Stimulated activated naive CD8-positive, alpha-beta T cell treated with anti-CD3 and anti-CD28 coated beads, Interleukin-15, amount 100 ng/mL, for 72 hours (primary cell): Measurements from ENCODE around the gene ORC2.

ENCODE experiments used
- ATAC-seq: fragments of 150-1000 bp; cut with Tn5 transposase; 2 replicates; pipeline ENCODE4 v1.10.0; 2021; ENCODE audit warnings: mild to moderate bottlenecking, moderate library complexity
- DNase-seq, 2 donors: peaks; one replicate each; pipeline ENCODE4 v3.0.0; 2021 to 2022
- H3K27ac Mint-ChIP-seq, 2 donors: one replicate each; pipeline ENCODE4 v1.8.0; 2022; ENCODE audit warnings: mild to moderate bottlenecking in 2 of 2, mixed read lengths in 2 of 2, moderate library complexity in 2 of 2
- H3K27me3 Mint-ChIP-seq: one replicate; pipeline ENCODE4 v1.8.0; 2022; ENCODE audit warnings: mixed read lengths
- H3K4me1 Mint-ChIP-seq: one replicate; pipeline ENCODE4 v1.8.0; 2022; ENCODE audit warnings: mild to moderate bottlenecking, mixed read lengths
- H3K4me3 Mint-ChIP-seq, 2 donors: one replicate each; pipeline ENCODE4 v1.8.0; 2022; ENCODE audit warnings: mild to moderate bottlenecking in 2 of 2, mixed read lengths in 2 of 2, moderate library complexity in 1 of 2
- H3K9me3 Mint-ChIP-seq, 2 donors: one replicate each; pipeline ENCODE4 v1.8.0; 2022; ENCODE audit warnings: mixed read lengths in 2 of 2

ORC2 gene

DNA sequence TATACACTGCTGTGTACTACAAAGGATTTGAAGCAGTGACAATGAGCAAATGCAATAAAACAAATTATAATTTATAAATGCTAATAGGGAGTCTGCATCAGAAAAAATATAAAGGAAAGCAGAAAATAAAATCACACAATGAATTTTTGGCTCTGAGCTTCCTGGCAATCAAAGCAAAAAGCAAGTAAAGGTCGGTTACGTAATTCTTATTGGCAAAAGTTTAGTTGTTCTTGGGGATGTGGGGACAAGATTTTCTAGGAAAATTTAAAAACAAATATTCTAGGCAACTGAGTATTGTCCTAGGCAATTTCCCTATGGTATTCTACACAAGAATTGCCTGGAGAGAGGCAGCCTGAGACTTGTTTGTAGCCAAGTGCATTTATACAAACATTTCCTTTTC lies 1.8 kb downstream of the ORC2 start:
- Mint-ChIP-seq H3K27me3 (no peaks in the 10 kb centered on the region), H3K4me3 (peak overlapping the region in 1 of 2 donors; percentile 92), H3K9me3 (no peaks in the 10 kb centered on the region), H3K4me1 (peaks cover 56% of the 10 kb centered on the region), H3K27ac (no peak overlapping the region)
- ATAC-seq (no peak), DNase-seq (no peak)

DNA sequence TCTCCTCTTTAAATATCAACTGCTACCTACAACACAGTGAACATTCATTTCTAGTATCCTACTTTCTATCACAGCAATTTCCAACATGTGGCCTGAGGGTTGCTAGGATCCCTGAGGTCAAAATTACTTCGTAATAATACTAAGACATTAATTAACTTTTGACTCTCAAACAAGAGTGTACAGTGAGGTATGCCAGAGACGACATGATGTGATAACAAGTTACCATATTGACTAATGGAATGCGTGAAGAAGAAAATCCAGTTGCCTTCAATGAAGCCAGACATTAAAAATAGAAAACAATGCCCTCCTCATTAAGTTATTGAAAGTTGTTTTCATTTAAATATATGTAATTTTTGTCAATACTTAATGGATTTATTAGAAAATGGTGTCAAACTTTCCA lies 13.1 kb downstream of the ORC2 start:
- Mint-ChIP-seq H3K27ac (no peak overlapping the region), H3K4me3 (no peak overlapping the region), H3K27me3 (no peaks in the 10 kb centered on the region), H3K4me1 (peaks cover 7% of the 10 kb centered on the region), H3K9me3 (no peaks in the 10 kb centered on the region)
- DNase-seq (no peak), ATAC-seq (no peak)

DNA sequence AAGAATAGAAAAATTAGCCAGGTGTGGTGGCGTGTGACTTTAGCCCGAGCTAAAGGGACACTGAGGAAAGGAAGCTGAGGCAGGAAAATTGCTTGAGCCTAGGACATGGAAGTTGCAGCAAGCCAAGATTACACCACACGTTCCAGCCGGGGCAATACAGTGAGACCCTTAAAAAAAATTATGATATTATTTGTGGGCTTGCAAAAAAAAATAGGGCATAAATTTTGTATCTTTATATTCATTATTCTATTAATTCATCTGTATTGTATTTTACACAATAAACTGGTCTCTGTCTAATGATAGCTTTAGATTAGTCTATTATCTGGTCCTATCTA lies 18.1 kb downstream of the ORC2 start:
- H3K27me3 Mint-ChIP-seq: no peaks in the 10 kb centered on the region

GRCh38 chr2:200944467-200945394 lies 18.7 kb downstream of the ORC2 start:
- H3K4me1 Mint-ChIP-seq: peaks cover 25% of the 10 kb centered on the region
- ATAC-seq (peak; percentile 95), DNase-seq (peak; percentile 23 to 72)
- no peaks in the 10 kb centered on the region for H3K27me3 Mint-ChIP-seq
- H3K4me3 Mint-ChIP-seq: peak overlapping the region in 1 of 2 donors; percentile 36
- peak overlapping the region; percentile 87 for H3K27ac Mint-ChIP-seq
- H3K9me3 Mint-ChIP-seq: no peaks in the 10 kb centered on the region

More for the DNA sequence above, 18.1 kb downstream of the ORC2 start:
- Mint-ChIP-seq H3K4me3 (peak overlapping the region in 1 of 2 donors; percentile 8), H3K4me1 (peaks cover 25% of the 10 kb centered on the region), H3K9me3 (no peaks in the 10 kb centered on the region), H3K27ac (peak overlapping the region; percentile 80 to 87)
- no peak for ATAC-seq
- DNase-seq: no peak

DNA sequence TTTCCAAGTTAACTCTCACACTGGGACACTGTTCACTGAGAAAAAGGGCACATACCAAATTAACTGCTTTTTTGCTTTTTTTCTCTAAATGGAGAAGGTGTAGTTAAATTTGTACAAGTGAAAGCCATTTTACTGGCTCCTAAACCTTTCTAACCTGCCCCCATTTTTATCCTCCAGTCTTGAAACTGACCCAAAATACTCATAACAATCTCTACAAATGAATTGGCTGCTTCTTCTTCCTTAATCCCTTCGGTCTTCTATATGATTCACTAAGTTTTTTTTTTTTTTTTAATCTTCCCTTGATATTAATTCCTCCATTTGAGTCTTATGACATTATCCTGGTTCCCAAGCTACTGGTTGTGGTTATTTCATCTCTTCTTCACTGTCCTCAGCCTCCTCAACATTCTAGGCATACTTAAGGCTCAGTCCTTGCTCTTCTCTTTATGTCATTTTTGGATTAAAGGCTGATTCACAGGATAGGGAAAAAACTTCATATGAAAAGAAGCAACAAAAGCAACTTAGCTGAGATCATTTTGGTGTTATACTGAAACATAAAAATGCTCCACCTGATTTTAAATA lies 19.8 kb downstream of the ORC2 start:
- ATAC-seq (peak; percentile 51), DNase-seq (no peak)
- H3K4me3 Mint-ChIP-seq: peak overlapping the region in 1 of 2 donors; percentile 7
- peaks cover 25% of the 10 kb centered on the region for H3K4me1 Mint-ChIP-seq
- H3K27me3 Mint-ChIP-seq: no peaks in the 10 kb centered on the region
- peak overlapping the region; percentile 21 to 42 for H3K27ac Mint-ChIP-seq
- no peaks in the 10 kb centered on the region for H3K9me3 Mint-ChIP-seq

GRCh38 chr2:200939832-200940231 lies 23.6 kb downstream of the ORC2 start:
- no peaks in the 10 kb centered on the region for H3K27me3 Mint-ChIP-seq
- no peaks in the 10 kb centered on the region for H3K9me3 Mint-ChIP-seq
- H3K4me1 Mint-ChIP-seq: peaks cover 12% of the 10 kb centered on the region
- no peak for ATAC-seq
- DNase-seq: no peak
- H3K4me3 Mint-ChIP-seq: no peak overlapping the region
- no peak overlapping the region for H3K27ac Mint-ChIP-seq

- no peak overlapping the region for H3K4me3 Mint-ChIP-seq
- peaks cover 6% of the 10 kb centered on the region for H3K4me1 Mint-ChIP-seq
- H3K27ac Mint-ChIP-seq: no peak overlapping the region
- ATAC-seq: no peak
- no peak for DNase-seq
- no peaks in the 10 kb centered on the region for H3K9me3 Mint-ChIP-seq
- H3K27me3 Mint-ChIP-seq: no peaks in the 10 kb centered on the region
These were observed 32.4 kb downstream of the ORC2 start for GRCh38 chr2:200930947-200931626.

DNA sequence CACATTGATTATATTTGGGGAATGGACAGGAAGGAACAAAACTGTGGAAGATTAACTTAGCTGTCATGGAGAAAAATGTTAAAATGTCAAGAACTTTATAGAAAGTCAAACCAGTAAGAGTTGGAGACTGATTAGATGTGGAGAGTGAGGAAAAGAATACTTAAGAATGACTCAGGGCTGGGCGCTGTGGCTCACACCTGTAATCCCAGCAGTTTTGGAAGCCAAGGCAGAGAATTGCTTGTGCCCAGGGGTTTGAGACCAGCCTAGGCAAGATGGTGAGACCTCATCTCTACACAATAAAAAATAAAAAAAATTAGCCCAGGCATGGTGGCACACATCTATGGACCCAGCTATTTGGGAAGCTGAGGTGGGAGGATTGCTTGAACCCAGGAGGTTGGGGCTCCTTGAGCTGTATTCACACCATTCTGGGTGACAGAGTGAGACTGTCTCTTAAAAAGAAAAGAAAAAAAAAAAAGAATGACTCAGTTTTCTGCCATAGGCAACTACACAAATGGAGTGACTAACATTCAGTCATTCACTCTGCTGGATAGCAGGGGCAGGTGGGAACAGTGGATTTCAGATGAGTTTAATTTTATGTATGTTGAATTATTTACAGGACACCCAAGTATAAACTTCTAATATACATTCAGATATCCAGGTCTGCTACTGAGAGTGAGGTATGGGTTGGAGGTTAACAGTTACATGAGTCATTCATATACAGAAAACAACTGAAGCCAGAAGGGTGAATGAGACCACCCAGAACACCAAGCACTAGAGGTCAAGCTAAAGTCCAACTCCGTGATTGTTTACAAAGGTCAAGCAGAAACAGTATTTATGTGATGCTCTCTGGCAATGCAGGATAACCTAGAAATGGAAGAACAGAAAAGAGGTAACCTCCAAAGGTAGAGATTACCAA lies 33.9 kb downstream of the ORC2 start:
- ATAC-seq (peak; percentile 50), DNase-seq (no peak)
- H3K27ac Mint-ChIP-seq: peak overlapping the region; percentile 2 to 74
- no peak overlapping the region for H3K4me3 Mint-ChIP-seq
- no peaks in the 10 kb centered on the region for H3K27me3 Mint-ChIP-seq
- H3K9me3 Mint-ChIP-seq: no peaks in the 10 kb centered on the region
- H3K4me1 Mint-ChIP-seq: peaks cover 6% of the 10 kb centered on the region

- H3K9me3 Mint-ChIP-seq: no peaks in the 10 kb centered on the region
These were observed 41.0 kb downstream of the ORC2 start for GRCh38 chr2:200922439-200922838.

DNA sequence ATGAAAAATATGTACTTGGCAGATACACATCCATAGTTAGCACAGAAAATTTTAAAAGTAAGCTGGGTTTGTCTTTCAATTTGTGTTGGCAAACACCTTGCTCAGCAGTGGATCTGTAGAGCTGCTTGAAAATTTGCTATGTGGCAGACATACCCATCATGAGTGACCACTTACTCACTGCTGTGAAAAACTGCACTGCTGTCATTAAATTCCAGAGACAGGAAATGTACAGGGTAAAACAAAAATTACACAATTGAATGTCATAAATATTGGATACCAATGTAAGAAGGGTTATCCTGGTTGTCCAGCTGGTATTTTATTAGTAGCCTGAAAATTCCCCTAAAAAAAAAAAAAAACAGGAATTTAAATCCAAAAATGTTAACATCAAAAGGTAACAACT lies 49.8 kb downstream of the ORC2 start:
- no peak overlapping the region for H3K4me3 Mint-ChIP-seq
- ATAC-seq: no peak
- H3K4me1 Mint-ChIP-seq: no peaks in the 10 kb centered on the region
- DNase-seq: no peak
- no peaks in the 10 kb centered on the region for H3K9me3 Mint-ChIP-seq
- H3K27ac Mint-ChIP-seq: no peak overlapping the region
- H3K27me3 Mint-ChIP-seq: no peaks in the 10 kb centered on the region

More at GRCh38 chr2:200922439-200922838, 41.0 kb downstream of the ORC2 start:
- peak overlapping the region in 1 of 2 donors; percentile 22 for H3K27ac Mint-ChIP-seq
- ATAC-seq: peak; percentile 79
- H3K4me1 Mint-ChIP-seq: peaks cover 6% of the 10 kb centered on the region
- H3K4me3 Mint-ChIP-seq: no peak overlapping the region
- H3K27me3 Mint-ChIP-seq: no peaks in the 10 kb centered on the region
- DNase-seq: no peak

DNA sequence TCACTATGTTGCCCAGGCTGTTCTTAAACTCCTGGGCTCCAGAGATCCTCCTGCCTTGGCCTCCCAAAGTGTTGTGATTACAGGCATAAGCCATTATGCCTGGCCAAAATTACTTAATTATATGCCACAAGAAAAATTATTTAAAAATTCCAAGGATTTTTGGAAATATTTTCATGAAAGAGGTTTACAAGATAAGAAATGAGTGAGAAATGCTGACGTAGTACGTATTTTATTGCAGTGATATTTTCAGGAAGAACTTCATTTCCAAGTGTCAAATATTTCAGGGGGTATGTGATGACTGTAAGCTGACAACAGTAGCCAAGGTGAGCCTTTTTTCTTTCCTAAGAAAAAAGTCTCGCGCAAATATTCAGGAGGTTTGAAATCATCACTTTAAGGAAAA lies 53.5 kb downstream of the ORC2 start:
- H3K9me3 Mint-ChIP-seq: no peaks in the 10 kb centered on the region
- ATAC-seq: no peak
- H3K4me3 Mint-ChIP-seq: no peak overlapping the region
- H3K4me1 Mint-ChIP-seq: no peaks in the 10 kb centered on the region
- no peak for DNase-seq
- H3K27me3 Mint-ChIP-seq: no peaks in the 10 kb centered on the region
- H3K27ac Mint-ChIP-seq: peak overlapping the region in 1 of 2 donors; percentile 18

GRCh38 chr2:200905618-200906296 lies 57.7 kb downstream of the ORC2 start:
- Mint-ChIP-seq H3K27ac (no peak overlapping the region), H3K4me3 (no peak overlapping the region), H3K27me3 (no peaks in the 10 kb centered on the region), H3K4me1 (peaks cover 10% of the 10 kb centered on the region), H3K9me3 (no peaks in the 10 kb centered on the region)
- peak; percentile 57 for ATAC-seq
- DNase-seq: peak; percentile 28 to 60

DNA sequence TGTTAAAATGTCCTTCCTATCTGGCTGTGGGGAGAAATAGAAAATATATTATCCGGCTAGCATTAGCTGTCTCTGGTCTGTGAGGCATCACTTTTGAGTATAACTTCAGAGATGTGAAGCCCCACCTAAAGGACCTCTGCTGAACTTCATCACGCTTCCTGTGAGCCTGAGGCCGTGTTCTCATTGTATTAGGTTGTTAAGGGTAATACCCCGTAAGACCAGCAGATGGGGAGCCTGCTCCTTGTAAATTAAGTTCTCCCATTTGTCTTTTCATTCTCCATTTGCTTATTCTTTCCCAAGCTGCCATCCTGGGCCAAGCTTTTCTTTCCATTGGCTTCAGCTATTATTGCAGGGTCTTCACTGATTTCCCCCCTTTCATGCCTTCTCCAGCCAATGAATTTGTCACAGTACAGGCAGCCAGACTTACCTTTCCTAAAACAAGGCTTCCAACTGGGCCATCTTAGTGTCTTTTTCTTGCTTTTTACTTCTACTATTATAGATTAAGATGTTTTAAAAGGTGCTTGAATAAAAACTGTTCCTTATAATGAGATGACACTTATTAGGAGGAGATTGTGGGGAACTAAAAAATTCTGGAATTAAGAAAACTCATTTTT lies 61.9 kb downstream of the ORC2 start:
- DNase-seq (peak; percentile 66 to 77), ATAC-seq (peak; percentile 100)
- no peaks in the 10 kb centered on the region for H3K27me3 Mint-ChIP-seq
- H3K9me3 Mint-ChIP-seq: no peaks in the 10 kb centered on the region
- no peak overlapping the region for H3K27ac Mint-ChIP-seq
- H3K4me3 Mint-ChIP-seq: no peak overlapping the region
- H3K4me1 Mint-ChIP-seq: peaks cover 20% of the 10 kb centered on the region

DNA sequence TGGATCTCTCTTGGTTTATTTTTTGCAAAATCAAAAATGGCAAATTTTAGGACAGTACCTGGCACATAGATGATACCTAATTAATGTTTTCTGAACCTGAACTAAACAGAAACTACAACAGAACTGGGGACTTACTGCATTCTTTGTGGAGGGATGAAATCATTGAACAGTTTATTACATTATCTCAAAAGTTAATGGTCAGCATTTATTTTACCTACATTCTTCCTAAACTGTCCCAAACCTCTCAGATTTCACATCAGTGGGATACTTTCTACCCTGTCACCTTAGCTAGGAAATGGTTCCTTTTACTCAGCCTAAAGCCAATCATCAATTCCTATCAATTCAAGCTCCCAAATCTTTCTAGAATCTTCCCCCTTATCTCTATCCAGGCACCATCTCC lies 64.0 kb downstream of the ORC2 start:
- ATAC-seq (no peak), DNase-seq (no peak)
- Mint-ChIP-seq H3K27ac (peak overlapping the region in 1 of 2 donors; percentile 33), H3K4me3 (no peak overlapping the region), H3K27me3 (no peaks in the 10 kb centered on the region), H3K9me3 (no peaks in the 10 kb centered on the region), H3K4me1 (peaks cover 20% of the 10 kb centered on the region)
